Fibroblast of skin of scalp (primary cell): ENCODE data around the gene HINT3.
"Not testable (repeated sequence)": the region's sequence is repeated elsewhere in the genome, so short reads cannot be mapped to it uniquely, and the experiment has no call there.

Experiments used
- DNase-seq: peaks from one replicate; pipeline ENCODE4 v3.0.0-alpha.2; 2013

HINT3 gene

GRCh38 chr6:125963817-125964216, 7.2 kb downstream of the HINT3 start:
- no peak for DNase-seq

- no peak for DNase-seq
These were observed 10.0 kb downstream of the HINT3 start for GRCh38 chr6:125966569-125966968.

GRCh38 chr6:125968493-125968892, 11.9 kb downstream of the HINT3 start:
- no peak for DNase-seq

GRCh38 chr6:125970760-125971159, 14.2 kb downstream of the HINT3 start:
- DNase-seq, result no peak

- DNase-seq, result not testable (repeated sequence)
These were observed 15.9 kb downstream of the HINT3 start for GRCh38 chr6:125972478-125972877.

GRCh38 chr6:125974214-125974866, 17.8 kb downstream of the HINT3 start:
- DNase-seq, result peak; percentile 74

GRCh38 chr6:125979101-125979500, 22.5 kb downstream of the HINT3 start:
- no peak for DNase-seq

- DNase-seq, result no peak
These were observed 25.1 kb downstream of the HINT3 start for GRCh38 chr6:125981571-125982185.

- DNase-seq, result peak; percentile 84
These were observed 26.8 kb downstream of the HINT3 start for GRCh38 chr6:125983246-125983945.

- peak; percentile 82 for DNase-seq
These were observed 27.7 kb downstream of the HINT3 start for GRCh38 chr6:125984311-125984710.

- no peak for DNase-seq
These were observed 29.0 kb downstream of the HINT3 start for GRCh38 chr6:125985522-125985921.

GRCh38 chr6:125985979-125986300, 29.4 kb downstream of the HINT3 start:
- no peak for DNase-seq

- DNase-seq, result peak; percentile 87
These were observed 29.9 kb downstream of the HINT3 start, which contains the start of gene TRMT11 for GRCh38 chr6:125986301-125987025. Gene TRMT11, plus strand, starts transcription at chr6:125986540. Its CDS starts 11 bp downstream, at chr6:125986551.

GRCh38 chr6:125987026-125987617, 30.6 kb downstream of the HINT3 start:
- DNase-seq, result peak; percentile 23

- DNase-seq, result no peak
These were observed 31.7 kb downstream of the HINT3 start for GRCh38 chr6:125988280-125988679.

GRCh38 chr6:125989631-125990030, 33.1 kb downstream of the HINT3 start:
- DNase-seq, result no peak

- DNase-seq, result no peak
These were observed 35.1 kb downstream of the HINT3 start for GRCh38 chr6:125991653-125992052.

GRCh38 chr6:125994670-125995488, 38.3 kb downstream of the HINT3 start:
- DNase-seq, result no peak

- DNase-seq, result peak; percentile 62
These were observed 39.5 kb downstream of the HINT3 start for GRCh38 chr6:125995972-125996580.

GRCh38 chr6:126002755-126003679, 46.4 kb downstream of the HINT3 start:
- DNase-seq, result no peak
